NB4 (cell line): ENCODE data around the gene BCAS3.

Source experiments
- DNase-seq: peaks from one replicate; pipeline ENCODE4 v3.0.0; 2010; ENCODE audit warnings: low read depth
- H3K4me3 ChIP-seq: one replicate; pipeline ENCODE4 v1.5.1; 2011; ENCODE audit warnings: mild to moderate bottlenecking, low read depth, low read length, moderate library complexity
- MAX ChIP-seq: IDR thresholded peaks from 2 replicates; pipeline ENCODE4 v1.6.1; 2011; ENCODE audit warnings: low read depth, low read length
- MYC ChIP-seq: IDR thresholded peaks from 2 replicates; pipeline ENCODE4 v1.6.1; 2011; ENCODE audit warnings: low read depth, low read length
- POLR2A ChIP-seq: IDR thresholded peaks from 2 replicates; pipeline ENCODE4 v1.6.1; 2011; ENCODE audit warnings: mild to moderate bottlenecking; ENCODE audit not compliant: insufficient read length; ENCODE audit errors: extremely low read depth
- TF ChIP-seq, protein P1 (sequence below): IDR thresholded peaks from one replicate; pipeline ENCODE4 v1.5.1; 2012; ENCODE audit warnings: low read depth, low read length

The BCAS3 gene

GRCh38 chr17:60637683-60638082, 40.0 kb upstream of the BCAS3 start:
- H3K4me3 ChIP-seq: no peak overlapping the region
- TF ChIP-seq, protein P1, sequence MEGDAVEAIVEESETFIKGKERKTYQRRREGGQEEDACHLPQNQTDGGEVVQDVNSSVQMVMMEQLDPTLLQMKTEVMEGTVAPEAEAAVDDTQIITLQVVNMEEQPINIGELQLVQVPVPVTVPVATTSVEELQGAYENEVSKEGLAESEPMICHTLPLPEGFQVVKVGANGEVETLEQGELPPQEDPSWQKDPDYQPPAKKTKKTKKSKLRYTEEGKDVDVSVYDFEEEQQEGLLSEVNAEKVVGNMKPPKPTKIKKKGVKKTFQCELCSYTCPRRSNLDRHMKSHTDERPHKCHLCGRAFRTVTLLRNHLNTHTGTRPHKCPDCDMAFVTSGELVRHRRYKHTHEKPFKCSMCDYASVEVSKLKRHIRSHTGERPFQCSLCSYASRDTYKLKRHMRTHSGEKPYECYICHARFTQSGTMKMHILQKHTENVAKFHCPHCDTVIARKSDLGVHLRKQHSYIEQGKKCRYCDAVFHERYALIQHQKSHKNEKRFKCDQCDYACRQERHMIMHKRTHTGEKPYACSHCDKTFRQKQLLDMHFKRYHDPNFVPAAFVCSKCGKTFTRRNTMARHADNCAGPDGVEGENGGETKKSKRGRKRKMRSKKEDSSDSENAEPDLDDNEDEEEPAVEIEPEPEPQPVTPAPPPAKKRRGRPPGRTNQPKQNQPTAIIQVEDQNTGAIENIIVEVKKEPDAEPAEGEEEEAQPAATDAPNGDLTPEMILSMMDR: no peak
- no peak for TF ChIP-seq MYC
- DNase-seq: no peak

- DNase-seq: no peak
- TF ChIP-seq, protein P1: no peak
- H3K4me3 ChIP-seq: no peak overlapping the region
These were observed 38.7 kb upstream of the BCAS3 start for GRCh38 chr17:60639019-60639330.

GRCh38 chr17:60640503-60640902, 37.1 kb upstream of the BCAS3 start:
- H3K4me3 ChIP-seq: no peak overlapping the region
- peak; percentile 15 for DNase-seq
- TF ChIP-seq, protein P1: peak; percentile 34
- TF ChIP-seq POLR2A: no peak
- TF ChIP-seq MYC: no peak

DNA sequence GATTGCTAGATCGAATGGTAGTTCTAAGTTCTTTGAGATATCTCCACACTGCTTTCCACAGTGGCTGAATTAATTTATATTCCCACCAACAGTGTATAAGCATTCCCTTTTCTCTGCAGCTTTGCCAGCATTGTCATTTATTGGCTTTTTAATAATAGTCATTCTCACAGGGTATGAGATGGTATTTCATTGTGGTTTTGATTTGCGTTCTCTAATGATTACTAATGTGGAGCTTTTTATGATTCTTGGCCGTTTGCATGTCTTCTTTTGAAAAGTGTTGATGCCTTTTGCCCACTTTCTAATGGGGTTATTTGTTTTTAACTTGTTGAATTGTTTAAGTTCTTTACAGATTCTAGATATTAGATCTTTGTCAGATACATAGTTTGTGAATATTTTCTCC, 36.5 kb upstream of the BCAS3 start:
- DNase-seq: no peak
- TF ChIP-seq MAX (no peak), MYC (no peak), POLR2A (no peak)
- TF ChIP-seq, protein P1: no peak
- no peak overlapping the region for H3K4me3 ChIP-seq

DNA sequence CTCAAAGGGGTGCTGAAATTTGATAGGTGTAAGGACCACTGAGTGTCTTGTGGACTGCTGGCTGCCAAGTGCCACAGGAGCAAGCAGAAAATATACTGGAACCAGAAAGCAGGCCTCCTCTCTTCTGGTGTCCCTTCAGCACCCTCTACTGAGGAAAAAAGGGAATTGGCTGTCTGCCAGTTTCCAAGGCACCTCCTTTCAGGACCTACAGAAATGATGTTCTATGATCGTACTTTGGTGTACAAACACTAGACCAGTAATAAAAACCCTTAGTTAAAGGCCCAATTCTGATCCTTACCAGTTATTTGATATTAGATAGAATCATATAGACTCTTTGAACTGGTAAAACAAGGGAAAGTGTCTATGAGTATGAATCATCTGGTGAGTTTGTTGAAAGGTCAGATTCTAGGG, 35.8 kb upstream of the BCAS3 start:
- H3K4me3 ChIP-seq: no peak overlapping the region
- TF ChIP-seq MAX (no peak), POLR2A (no peak)
- TF ChIP-seq, protein P1: peak; percentile 57
- DNase-seq: peak; percentile 80

DNA sequence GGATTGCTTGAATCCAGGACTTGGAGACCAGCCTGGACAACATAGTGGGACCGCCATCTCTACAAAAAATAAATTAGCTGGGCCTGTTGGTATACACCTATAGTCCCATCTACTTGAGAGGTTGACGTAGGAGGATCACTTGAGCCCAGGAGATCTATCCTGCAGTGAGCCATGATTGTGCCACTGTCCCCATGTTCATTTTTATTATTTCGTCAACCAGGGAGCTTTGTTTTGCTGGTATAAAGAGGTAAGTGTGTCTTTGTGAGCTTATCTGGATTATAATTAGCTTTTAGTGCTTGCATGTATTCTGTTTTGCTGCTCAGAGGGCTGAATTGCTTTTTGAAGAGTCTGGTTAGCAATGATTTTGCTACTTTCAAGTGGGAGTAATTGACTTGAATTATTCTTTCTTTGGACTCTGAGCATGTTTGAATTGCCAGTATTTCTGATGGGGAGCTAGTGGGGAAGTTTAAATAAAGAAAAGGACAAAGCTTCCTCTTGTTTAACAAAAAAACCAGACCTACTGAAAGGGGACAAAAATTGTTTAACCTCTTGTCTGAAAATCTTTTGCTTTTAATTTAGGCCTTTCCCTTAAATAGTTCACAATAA, 31.6 kb upstream of the BCAS3 start:
- DNase-seq: no peak
- no peak overlapping the region for H3K4me3 ChIP-seq
- TF ChIP-seq POLR2A (no peak), MAX (no peak), MYC (no peak)
- TF ChIP-seq, protein P1: no peak
